ENCODE measurements around the gene FHOD3.

FHOD3 gene

DNA sequence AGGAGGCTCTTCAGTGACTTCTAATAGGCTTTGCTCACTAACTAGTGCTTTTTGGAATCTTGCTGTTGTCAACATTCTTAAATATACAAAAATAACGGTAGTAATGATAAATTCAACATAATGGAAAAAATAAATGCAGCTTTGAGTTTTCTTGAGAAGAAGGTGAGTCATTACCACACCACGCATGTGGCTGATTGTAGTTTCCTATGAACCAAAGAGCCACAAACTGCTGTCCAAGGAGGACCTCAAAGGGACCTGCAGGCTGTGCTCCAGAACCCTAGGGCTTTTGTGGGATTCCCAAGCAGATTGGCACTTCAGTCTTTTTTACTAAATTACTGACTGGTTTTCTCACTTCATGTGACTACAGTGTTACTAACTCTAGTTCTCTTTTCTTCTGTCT lies 464.6 kb downstream of the FHOD3 start:
- TF ChIP-seq TAF1 (IDR thresholded peaks at IDR 0.05; ENCODE audit: borderline replicate concordance, insufficient read depth, low read length) (no peak), FOXP2 (optimal IDR thresholded peaks at IDR 0.05; ENCODE audit: borderline replicate concordance, extremely low read depth, extremely low read length, insufficient read depth) (no peak), SIN3A (IDR thresholded peaks at IDR 0.05; ENCODE audit: borderline replicate concordance, insufficient read depth, low read length) (no peak), POLR2AphosphoS5 (IDR thresholded peaks at IDR 0.05; ENCODE audit: low read depth, low read length) (no peak)
- TF ChIP-seq, protein P1, sequence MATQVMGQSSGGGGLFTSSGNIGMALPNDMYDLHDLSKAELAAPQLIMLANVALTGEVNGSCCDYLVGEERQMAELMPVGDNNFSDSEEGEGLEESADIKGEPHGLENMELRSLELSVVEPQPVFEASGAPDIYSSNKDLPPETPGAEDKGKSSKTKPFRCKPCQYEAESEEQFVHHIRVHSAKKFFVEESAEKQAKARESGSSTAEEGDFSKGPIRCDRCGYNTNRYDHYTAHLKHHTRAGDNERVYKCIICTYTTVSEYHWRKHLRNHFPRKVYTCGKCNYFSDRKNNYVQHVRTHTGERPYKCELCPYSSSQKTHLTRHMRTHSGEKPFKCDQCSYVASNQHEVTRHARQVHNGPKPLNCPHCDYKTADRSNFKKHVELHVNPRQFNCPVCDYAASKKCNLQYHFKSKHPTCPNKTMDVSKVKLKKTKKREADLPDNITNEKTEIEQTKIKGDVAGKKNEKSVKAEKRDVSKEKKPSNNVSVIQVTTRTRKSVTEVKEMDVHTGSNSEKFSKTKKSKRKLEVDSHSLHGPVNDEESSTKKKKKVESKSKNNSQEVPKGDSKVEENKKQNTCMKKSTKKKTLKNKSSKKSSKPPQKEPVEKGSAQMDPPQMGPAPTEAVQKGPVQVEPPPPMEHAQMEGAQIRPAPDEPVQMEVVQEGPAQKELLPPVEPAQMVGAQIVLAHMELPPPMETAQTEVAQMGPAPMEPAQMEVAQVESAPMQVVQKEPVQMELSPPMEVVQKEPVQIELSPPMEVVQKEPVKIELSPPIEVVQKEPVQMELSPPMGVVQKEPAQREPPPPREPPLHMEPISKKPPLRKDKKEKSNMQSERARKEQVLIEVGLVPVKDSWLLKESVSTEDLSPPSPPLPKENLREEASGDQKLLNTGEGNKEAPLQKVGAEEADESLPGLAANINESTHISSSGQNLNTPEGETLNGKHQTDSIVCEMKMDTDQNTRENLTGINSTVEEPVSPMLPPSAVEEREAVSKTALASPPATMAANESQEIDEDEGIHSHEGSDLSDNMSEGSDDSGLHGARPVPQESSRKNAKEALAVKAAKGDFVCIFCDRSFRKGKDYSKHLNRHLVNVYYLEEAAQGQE (IDR thresholded peaks at IDR 0.05; ENCODE audit: insufficient read depth in 1 of 2, low read depth in 2 of 2, low read length in 2 of 2), result no peak

DNA sequence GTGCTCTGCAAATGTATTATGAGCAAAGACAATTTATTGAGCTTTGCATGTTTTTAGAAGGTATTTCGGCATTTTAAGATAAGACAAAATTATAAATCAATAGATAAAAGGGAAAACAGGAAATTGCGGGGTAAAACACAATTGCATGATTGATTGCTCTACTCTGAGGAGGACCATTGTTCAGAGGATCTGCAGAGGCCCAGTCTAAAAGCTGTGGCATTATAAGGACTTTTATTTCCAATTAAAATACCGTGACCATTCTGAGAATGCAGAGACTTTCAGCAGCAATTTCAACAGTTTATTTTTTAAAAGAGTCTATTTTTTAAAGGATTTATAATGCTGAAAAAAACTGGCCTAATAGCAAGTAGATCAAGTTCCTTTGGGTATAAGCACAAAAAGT lies 469.3 kb downstream of the FHOD3 start:
- TF ChIP-seq POLR2AphosphoS5 (IDR thresholded peaks at IDR 0.05; ENCODE audit: low read depth, low read length) (no peak), TAF1 (IDR thresholded peaks at IDR 0.05; ENCODE audit: borderline replicate concordance, insufficient read depth, low read length) (no peak), FOXP2 (optimal IDR thresholded peaks at IDR 0.05; ENCODE audit: borderline replicate concordance, extremely low read depth, extremely low read length, insufficient read depth) (no peak), SIN3A (IDR thresholded peaks at IDR 0.05; ENCODE audit: borderline replicate concordance, insufficient read depth, low read length) (no peak)
- TF ChIP-seq, protein P1 (IDR thresholded peaks at IDR 0.05; ENCODE audit: insufficient read depth in 1 of 2, low read depth in 2 of 2, low read length in 2 of 2), result no peak

DNA sequence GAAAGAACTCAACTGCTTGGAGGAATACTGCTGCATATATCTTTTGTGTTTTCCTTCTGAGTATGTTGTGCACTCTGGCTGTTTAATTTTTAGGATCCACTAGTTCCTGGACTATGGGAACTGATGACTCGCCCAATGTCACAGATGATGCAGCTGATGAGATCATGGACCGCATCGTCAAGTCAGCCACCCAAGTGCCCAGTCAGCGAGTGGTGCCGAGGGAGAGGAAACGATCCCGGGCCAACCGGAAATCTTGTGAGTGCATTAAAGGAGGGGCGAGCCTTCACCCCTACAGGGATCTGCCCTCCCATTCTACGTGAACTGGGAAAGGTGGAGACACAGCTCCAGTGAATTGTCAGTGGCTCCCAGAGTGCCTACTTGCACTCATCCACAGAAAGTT lies 471.7 kb downstream of the FHOD3 start:
- TF ChIP-seq FOXP2 (optimal IDR thresholded peaks at IDR 0.05; ENCODE audit: borderline replicate concordance, extremely low read depth, extremely low read length, insufficient read depth) (no peak), SIN3A (IDR thresholded peaks at IDR 0.05; ENCODE audit: borderline replicate concordance, insufficient read depth, low read length) (no peak), POLR2AphosphoS5 (IDR thresholded peaks at IDR 0.05; ENCODE audit: low read depth, low read length) (no peak), TAF1 (IDR thresholded peaks at IDR 0.05; ENCODE audit: borderline replicate concordance, insufficient read depth, low read length) (no peak)
- TF ChIP-seq, protein P1 (IDR thresholded peaks at IDR 0.05; ENCODE audit: insufficient read depth in 1 of 2, low read depth in 2 of 2, low read length in 2 of 2), result no peak

- TF ChIP-seq FOXP2 (optimal IDR thresholded peaks at IDR 0.05; ENCODE audit: borderline replicate concordance, extremely low read depth, extremely low read length, insufficient read depth) (no peak), SIN3A (IDR thresholded peaks at IDR 0.05; ENCODE audit: borderline replicate concordance, insufficient read depth, low read length) (no peak), POLR2AphosphoS5 (IDR thresholded peaks at IDR 0.05; ENCODE audit: low read depth, low read length) (no peak), TAF1 (IDR thresholded peaks at IDR 0.05; ENCODE audit: borderline replicate concordance, insufficient read depth, low read length) (no peak)
- TF ChIP-seq, protein P1 (IDR thresholded peaks at IDR 0.05; ENCODE audit: insufficient read depth in 1 of 2, low read depth in 2 of 2, low read length in 2 of 2), result no peak
Observed at GRCh38 chr18:36769611-36770314, 472.2 kb downstream of the FHOD3 start.

Measured in PFSK-1 (cell line).